ENCODE results near the gene PITPNM3.

- no peak for TF ChIP-seq CTCF (IDR thresholded peaks at IDR 0.05)
- no peak for TF ChIP-seq POLR2A (IDR thresholded peaks at IDR 0.05)
Measured at GRCh38 chr17:6446516-6447100, 109.7 kb downstream of the PITPNM3 start.

Data from heart left ventricle (tissue), 13 donors.